DND-41 (cell line): ENCODE results near the gene OSGEP.
"Not testable (repeated sequence)": the region's sequence is repeated elsewhere in the genome, so short reads cannot be mapped to it uniquely, and the experiment has no call there.

Source experiments
- ATAC-seq: fragments of 200-7000 bp; cut with Tn5 transposase; 3 replicates; pipeline ENCODE4 v1.9.1; 2021; ENCODE audit warnings: low read depth; ENCODE audit not compliant: insufficient read depth
- DNase-seq: peaks from one replicate; pipeline ENCODE4 v3.0.0-alpha.2; 2020
- H2AFZ ChIP-seq: 2 replicates; pipeline ENCODE4 v1.6.0; 2012; ENCODE audit warnings: low read depth, low read length
- H3K27ac ChIP-seq: 2 replicates; pipeline ENCODE4 v1.5.1; 2012; ENCODE audit warnings: low read length, inconsistent platforms
- H3K27me3 ChIP-seq: fragments of 200-600 bp; sonication (generic); 2 replicates; pipeline ENCODE4 v1.6.0; 2012; ENCODE audit warnings: low read length, mild to moderate bottlenecking, inconsistent platforms; ENCODE audit not compliant: insufficient read depth, poor library complexity
- H3K36me3 ChIP-seq: 2 replicates; pipeline ENCODE4 v1.5.1; 2012; ENCODE audit warnings: low read length, inconsistent platforms; ENCODE audit not compliant: insufficient read depth
- H3K4me1 ChIP-seq: 2 replicates; pipeline ENCODE4 v1.5.1; 2012; ENCODE audit warnings: mild to moderate bottlenecking, low read length; ENCODE audit not compliant: insufficient read depth
- H3K4me2 ChIP-seq: 2 replicates; pipeline ENCODE4 v1.6.0; 2012; ENCODE audit warnings: mild to moderate bottlenecking, moderate library complexity, low read length, inconsistent platforms; ENCODE audit not compliant: insufficient read depth
- H3K4me3 ChIP-seq, 2 experiments: fragments of 200-600 bp in 1 of 2; shearing (Covaris generic) in 1 of 2; 2 replicates each; pipeline ENCODE4 v1.5.1; 2012 to 2016; ENCODE audit warnings: inconsistent platforms in 2 of 2, low read length in 2 of 2, mild to moderate bottlenecking in 2 of 2, low read depth in 1 of 2, moderate library complexity in 1 of 2
- H3K79me2 ChIP-seq: 2 replicates; pipeline ENCODE4 v1.6.0; 2012; ENCODE audit warnings: low read length, inconsistent platforms; ENCODE audit not compliant: insufficient read depth
- H3K9ac ChIP-seq: 2 replicates; pipeline ENCODE4 v1.6.0; 2012; ENCODE audit warnings: low read depth, mild to moderate bottlenecking, inconsistent platforms, low read length, moderate library complexity
- H3K9me3 ChIP-seq: 2 replicates; pipeline ENCODE4 v1.5.1; 2012; ENCODE audit warnings: low read length, moderate library complexity, mild to moderate bottlenecking, inconsistent platforms; ENCODE audit not compliant: insufficient read depth, severe bottlenecking
- H4K20me1 ChIP-seq: 2 replicates; pipeline ENCODE4 v1.6.0; 2012; ENCODE audit warnings: low read length; ENCODE audit not compliant: insufficient read depth
- EZH2 ChIP-seq: IDR thresholded peaks from 3 replicates; pipeline ENCODE4 v1.6.1; 2012; ENCODE audit warnings: borderline replicate concordance, low read depth, mild to moderate bottlenecking, moderate library complexity, low read length, inconsistent platforms; ENCODE audit not compliant: severe bottlenecking
- TF ChIP-seq, protein P1 (sequence below): IDR thresholded peaks from 2 replicates; pipeline ENCODE4 v1.5.1; 2012; ENCODE audit warnings: borderline replicate concordance, low read length, moderate library complexity, mild to moderate bottlenecking; ENCODE audit not compliant: poor library complexity, severe bottlenecking; ENCODE audit errors: extremely low read depth

The OSGEP gene

GRCh38 chr14:20458031-20458789 is 3.6 kb upstream of the OSGEP start:
- peaks cover 27% of the 10 kb centered on the region for H4K20me1 ChIP-seq
- H3K4me3 ChIP-seq: no peak overlapping the region
- peaks cover 53% of the 10 kb centered on the region for H3K36me3 ChIP-seq
- peaks cover 68% of the 10 kb centered on the region for H3K4me1 ChIP-seq
- no peaks in the 10 kb centered on the region for H3K9me3 ChIP-seq
- no peaks in the 10 kb centered on the region for H3K27me3 ChIP-seq
- no peak overlapping the region for H2AFZ ChIP-seq
- TF ChIP-seq, protein P1, sequence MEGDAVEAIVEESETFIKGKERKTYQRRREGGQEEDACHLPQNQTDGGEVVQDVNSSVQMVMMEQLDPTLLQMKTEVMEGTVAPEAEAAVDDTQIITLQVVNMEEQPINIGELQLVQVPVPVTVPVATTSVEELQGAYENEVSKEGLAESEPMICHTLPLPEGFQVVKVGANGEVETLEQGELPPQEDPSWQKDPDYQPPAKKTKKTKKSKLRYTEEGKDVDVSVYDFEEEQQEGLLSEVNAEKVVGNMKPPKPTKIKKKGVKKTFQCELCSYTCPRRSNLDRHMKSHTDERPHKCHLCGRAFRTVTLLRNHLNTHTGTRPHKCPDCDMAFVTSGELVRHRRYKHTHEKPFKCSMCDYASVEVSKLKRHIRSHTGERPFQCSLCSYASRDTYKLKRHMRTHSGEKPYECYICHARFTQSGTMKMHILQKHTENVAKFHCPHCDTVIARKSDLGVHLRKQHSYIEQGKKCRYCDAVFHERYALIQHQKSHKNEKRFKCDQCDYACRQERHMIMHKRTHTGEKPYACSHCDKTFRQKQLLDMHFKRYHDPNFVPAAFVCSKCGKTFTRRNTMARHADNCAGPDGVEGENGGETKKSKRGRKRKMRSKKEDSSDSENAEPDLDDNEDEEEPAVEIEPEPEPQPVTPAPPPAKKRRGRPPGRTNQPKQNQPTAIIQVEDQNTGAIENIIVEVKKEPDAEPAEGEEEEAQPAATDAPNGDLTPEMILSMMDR: no peak
- TF ChIP-seq EZH2: no peak
- H3K27ac ChIP-seq: no peak overlapping the region
- no peak for DNase-seq
- ATAC-seq: no peak
- no peak overlapping the region for H3K9ac ChIP-seq
- peaks cover 78% of the 10 kb centered on the region for H3K79me2 ChIP-seq
- no peak overlapping the region for H3K4me2 ChIP-seq

DNA sequence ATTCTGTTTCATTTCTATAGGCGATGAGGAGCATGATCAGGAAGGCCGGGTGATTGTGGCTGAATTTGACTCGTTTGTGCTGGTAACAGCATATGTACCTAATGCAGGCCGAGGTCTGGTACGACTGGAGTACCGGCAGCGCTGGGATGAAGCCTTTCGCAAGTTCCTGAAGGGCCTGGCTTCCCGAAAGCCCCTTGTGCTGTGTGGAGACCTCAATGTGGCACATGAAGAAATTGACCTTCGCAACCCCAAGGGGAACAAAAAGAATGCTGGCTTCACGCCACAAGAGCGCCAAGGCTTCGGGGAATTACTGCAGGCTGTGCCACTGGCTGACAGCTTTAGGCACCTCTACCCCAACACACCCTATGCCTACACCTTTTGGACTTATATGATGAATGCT is 2.4 kb upstream of the OSGEP start:
- Histone ChIP-seq H3K27ac (no peak overlapping the region; the same call in 1 of the 2 replicates), H3K9ac (peak overlapping the region; percentile 84; the same call in 1 of the 2 replicates), H3K36me3 (peaks cover 64% of the 10 kb centered on the region), H3K4me2 (peak overlapping the region; percentile 88), H3K9me3 (no peaks in the 10 kb centered on the region), H3K27me3 (no peaks in the 10 kb centered on the region), H3K4me3 (peak overlapping the region in 1 of 2 experiments; percentile 86; a peak in 2 of 4 replicates), H2AFZ (no peak overlapping the region), H4K20me1 (peaks cover 27% of the 10 kb centered on the region), H3K4me1 (peaks cover 64% of the 10 kb centered on the region), H3K79me2 (peaks cover 88% of the 10 kb centered on the region)
- DNase-seq (no peak), ATAC-seq (no peak)
- TF ChIP-seq EZH2: no peak
- TF ChIP-seq, protein P1: no peak

DNA sequence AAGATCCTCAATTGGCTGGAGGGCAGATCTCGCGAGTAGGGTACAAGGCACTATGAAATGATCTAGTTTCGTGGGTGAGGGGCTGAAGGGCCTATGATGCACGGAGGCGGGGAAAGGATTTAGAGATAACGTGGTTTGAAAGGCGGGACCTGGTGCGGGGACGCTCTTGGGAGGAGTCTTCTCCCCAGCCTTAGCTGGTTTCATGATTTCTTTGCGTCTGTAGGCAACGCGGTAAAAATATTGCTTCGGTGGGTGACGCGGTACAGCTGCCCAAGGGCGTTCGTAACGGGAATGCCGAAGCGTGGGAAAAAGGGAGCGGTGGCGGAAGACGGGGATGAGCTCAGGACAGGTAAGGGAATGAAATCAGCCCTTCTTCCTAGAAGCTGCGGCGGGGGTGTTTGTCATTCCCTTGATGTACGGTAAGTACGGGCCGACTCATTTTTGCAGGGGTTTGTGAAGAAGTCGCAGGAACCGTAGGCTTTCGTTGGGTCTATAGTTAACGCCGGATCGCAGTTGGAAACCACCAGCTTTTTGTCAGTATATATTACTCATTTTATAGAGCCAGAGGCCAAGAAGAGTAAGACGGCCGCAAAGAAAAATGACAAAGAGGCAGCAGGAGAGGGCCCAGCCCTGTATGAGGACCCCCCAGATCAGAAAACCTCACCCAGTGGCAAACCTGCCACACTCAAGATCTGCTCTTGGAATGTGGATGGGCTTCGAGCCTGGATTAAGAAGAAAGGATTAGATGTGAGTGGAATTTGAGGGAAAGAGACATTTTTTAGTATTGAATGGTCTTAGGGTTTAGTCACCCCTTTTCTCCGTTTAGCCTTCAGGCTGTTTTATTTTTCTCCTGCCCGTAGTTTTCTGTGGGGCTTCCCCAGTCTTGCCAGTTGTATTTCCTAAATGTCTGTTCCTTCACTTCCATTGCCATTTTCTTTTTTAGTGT is 1.0 kb upstream of the OSGEP start:
- peak overlapping the region; percentile 88 for H3K4me2 ChIP-seq
- peaks cover 82% of the 10 kb centered on the region for H3K79me2 ChIP-seq
- no peaks in the 10 kb centered on the region for H3K9me3 ChIP-seq
- ATAC-seq: peak; percentile 67
- peak overlapping the region; percentile 67 to 86 for H3K4me3 ChIP-seq
- H2AFZ ChIP-seq: peak overlapping the region; percentile 95
- peak overlapping the region; percentile 99 for H3K27ac ChIP-seq
- H3K9ac ChIP-seq: peak overlapping the region; percentile 84
- DNase-seq: no peak
- peaks cover 61% of the 10 kb centered on the region for H3K4me1 ChIP-seq
- H3K27me3 ChIP-seq: no peaks in the 10 kb centered on the region
- peaks cover 23% of the 10 kb centered on the region for H4K20me1 ChIP-seq
- TF ChIP-seq, protein P1: no peak
- TF ChIP-seq EZH2: no peak
- H3K36me3 ChIP-seq: peaks cover 72% of the 10 kb centered on the region

DNA sequence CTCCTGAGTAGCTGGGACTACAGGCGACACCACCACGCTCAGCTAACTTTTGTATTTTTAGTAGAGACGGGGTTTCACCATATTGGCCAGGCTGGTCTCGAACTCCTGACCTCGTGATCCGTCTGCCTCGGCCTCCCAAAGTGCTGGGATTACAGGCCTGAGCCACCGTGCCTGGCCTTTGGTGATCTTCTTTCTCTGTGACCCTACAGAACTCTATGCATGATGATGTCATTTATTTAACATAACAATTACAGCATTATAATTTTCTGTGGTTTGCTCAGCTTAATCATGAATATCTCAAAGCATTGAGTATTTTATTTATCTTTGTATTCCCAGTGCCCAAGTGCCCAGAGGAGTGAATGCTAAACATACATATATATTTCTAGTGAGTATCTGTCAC is 1.8 kb downstream of the OSGEP start:
- H3K79me2 ChIP-seq: peaks cover 54% of the 10 kb centered on the region
- H4K20me1 ChIP-seq, H3K27me3 ChIP-seq, H3K9me3 ChIP-seq, DNase-seq, H3K4me3 ChIP-seq, ATAC-seq, H3K27ac ChIP-seq, H2AFZ ChIP-seq, H3K9ac ChIP-seq: not testable (repeated sequence)
- H3K36me3 ChIP-seq: peaks cover 71% of the 10 kb centered on the region
- peak overlapping the region; percentile 88; the same call in 1 of the 2 replicates for H3K4me2 ChIP-seq
- H3K4me1 ChIP-seq: peaks cover 33% of the 10 kb centered on the region
